Lung (tissue), 12 donors: ENCODE results near the gene CCDC92. TPM values are rescaled to one million over a fixed set of nuclear protein-coding genes. Genes with fewer than 3 reads are reported as not detected.

Experiments
- ATAC-seq: fragments of 200-7000 bp; cut with Tn5 transposase; one replicate; pipeline ENCODE4 v1.9.1; 2020; ENCODE audit warnings: moderate number of reproducible peaks; ENCODE audit not compliant: insufficient read depth, low FRiP score
- DNase-seq, 3 donors: peaks; one replicate each; pipeline ENCODE4 v3.0.0-alpha.2; 2013 to 2017
- H3K27ac ChIP-seq, 2 donors: one replicate each; pipeline ENCODE4 v1.5.1; 2013; ENCODE audit warnings: mild to moderate bottlenecking in 2 of 2, moderate library complexity in 2 of 2, control low read depth in 1 of 2, inconsistent platforms in 1 of 2, low read depth in 1 of 2, low read length in 1 of 2
- H3K27me3 ChIP-seq, 3 donors: one replicate each; pipeline ENCODE4 v1.5.1; 2013; ENCODE audit warnings: low read length in 2 of 3; ENCODE audit not compliant: control insufficient read depth in 3 of 3, insufficient read depth in 3 of 3
- H3K36me3 ChIP-seq, 4 donors: one replicate each; pipeline ENCODE4 v1.5.1; 2013; ENCODE audit warnings: low read length in 4 of 4, mild to moderate bottlenecking in 1 of 4, moderate library complexity in 1 of 4; ENCODE audit not compliant: control insufficient read depth in 4 of 4, insufficient read depth in 4 of 4
- H3K4me1 ChIP-seq, 5 donors: one replicate each; pipeline ENCODE4 v1.5.1; 2013; ENCODE audit warnings: low read length in 5 of 5, mild to moderate bottlenecking in 2 of 5, moderate library complexity in 1 of 5; ENCODE audit not compliant: control insufficient read depth in 5 of 5, insufficient read depth in 5 of 5
- H3K4me3 ChIP-seq: one replicate; pipeline ENCODE4 v1.5.1; 2013; ENCODE audit warnings: mild to moderate bottlenecking, control low read depth, moderate library complexity
- H3K9ac ChIP-seq, 2 donors: one replicate each; pipeline ENCODE4 v1.5.1; 2013; ENCODE audit warnings: low read length in 2 of 2, control low read depth in 1 of 2; ENCODE audit not compliant: insufficient read depth in 1 of 2
- H3K9me3 ChIP-seq, 4 donors: one replicate each; pipeline ENCODE4 v1.5.1; 2013; ENCODE audit warnings: low read length in 3 of 4, mild to moderate bottlenecking in 1 of 4, moderate library complexity in 1 of 4; ENCODE audit not compliant: control insufficient read depth in 4 of 4, insufficient read depth in 3 of 4
- CTCF ChIP-seq: IDR thresholded peaks from 2 replicates; pipeline ENCODE4 v1.5.1; 2012; ENCODE audit warnings: mild to moderate bottlenecking; ENCODE audit errors: control extremely low read depth, extremely low read depth
- WGBS, 2 donors: extraction: QIAGEN DNeasy Blood & Tissue Kit; methylation state at CpG; one replicate each; pipeline ENCODE4 v1.1.7; 2013; 5-methylcytosine and 5-hydroxymethylcytosine counted together
- polyA plus RNA-seq, 2 donors: library from polyadenylated mRNA; stranded (reverse); fragments of 200-250 nt; gene quantifications; one replicate each; pipeline ENCODE4 v1.2.1, GENCODE V29; 2013
- total RNA-seq, 2 donors: library from RNA; depleted of rRNA in 1 of 2; stranded (reverse); fragments of >200 nt in 1 of 2; gene quantifications; one replicate each; pipeline ENCODE4 v1.2.1, GENCODE V29; 2014 to 2021
- donor health status: control.
- donor health status: control.
- donor health status: Bipolar disorder and iron deficiency.
- donor health status: healthy.
- donor health status: DM: yes; HTN: yes; CAD: no.

CCDC92 gene
- total and polyA plus RNA-seq, 4 donors = 17.7 to 55.5 (median 34.8) TPM

DNA sequence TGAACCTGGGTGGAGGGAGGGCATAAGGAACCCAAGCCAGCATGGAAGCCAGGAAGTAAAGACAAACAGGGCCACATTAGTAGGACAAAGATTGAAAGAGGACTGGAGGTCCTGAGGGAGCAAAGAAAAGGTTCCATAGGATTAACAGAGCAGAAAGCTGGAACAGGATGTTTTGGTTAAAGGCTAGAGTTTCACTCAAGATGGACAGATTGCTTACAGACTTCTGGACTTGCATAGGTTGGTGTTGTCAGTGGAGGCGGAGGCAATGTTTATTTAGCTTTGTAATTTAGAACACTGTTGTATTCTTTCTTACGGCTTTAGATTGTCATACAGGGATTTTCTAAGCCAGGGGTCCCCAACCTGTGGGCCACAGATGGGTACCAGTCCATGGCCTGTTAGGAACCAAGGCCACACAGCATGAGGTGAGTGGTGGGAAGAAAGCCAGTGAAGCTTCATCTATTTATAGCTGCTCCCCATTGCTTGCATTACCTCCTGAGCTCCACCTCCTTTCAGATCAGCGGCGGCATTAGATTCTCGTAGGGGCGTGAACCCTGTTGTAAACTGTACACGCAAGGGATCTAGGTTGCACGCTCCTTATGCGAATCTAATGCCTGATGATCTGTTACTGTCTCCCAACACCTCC, 31.7 kb upstream of the CCDC92 start:
- no peak for ATAC-seq
- H3K4me3 ChIP-seq = no peak overlapping the region
- no peak overlapping the region for H3K9ac ChIP-seq
- no peak overlapping the region for H3K27ac ChIP-seq
- H3K27me3 ChIP-seq = no peaks in the 10 kb centered on the region
- 96 to 97% methylated on average over 9 of the region's 9 CpGs for WGBS, 2 donors
- H3K4me1 ChIP-seq = peaks cover 4 to 56% (median 15%) of the 10 kb centered on the region in 5 donors
- no peaks in the 10 kb centered on the region for H3K9me3 ChIP-seq
- peaks cover 0 to 24% (median 13%) of the 10 kb centered on the region in 4 donors for H3K36me3 ChIP-seq
- TF ChIP-seq CTCF = no peak
- DNase-seq = no peak

- 61 to 85% methylated on average over 2 of the region's 2 CpGs for whole genome bisulfite sequencing, 2 donors
- Histone ChIP-seq H3K4me3 (no peak overlapping the region), H3K4me1 (peaks cover 0 to 59% (median 14%) of the 10 kb centered on the region in 5 donors), H3K27ac (no peak overlapping the region), H3K27me3 (no peaks in the 10 kb centered on the region), H3K36me3 (peaks cover 4 to 28% (median 17%) of the 10 kb centered on the region in 4 donors), H3K9me3 (no peaks in the 10 kb centered on the region), H3K9ac (no peak overlapping the region)
- no peak for TF ChIP-seq CTCF
- no peak for ATAC-seq
- no peak for DNase-seq
These were observed 30.0 kb upstream of the CCDC92 start for GRCh38 chr12:124002654-124003053.

- Histone ChIP-seq H3K36me3 (peaks cover 4 to 28% (median 17%) of the 10 kb centered on the region in 4 donors), H3K9ac (no peak overlapping the region), H3K27ac (no peak overlapping the region), H3K4me3 (no peak overlapping the region), H3K4me1 (peaks cover 0 to 58% (median 19%) of the 10 kb centered on the region in 5 donors), H3K27me3 (no peaks in the 10 kb centered on the region), H3K9me3 (no peaks in the 10 kb centered on the region)
- WGBS, 2 donors = 80 to 88% methylated on average over 6 of the region's 6 CpGs
- no peak for TF ChIP-seq CTCF
- ATAC-seq (no peak), DNase-seq (no peak)
These were observed 29.5 kb upstream of the CCDC92 start for GRCh38 chr12:124002021-124002644.
